Astrocyte (in vitro differentiated cells and primary cell): ENCODE measurements around the gene RANGRF. TPM values are rescaled to one million over a fixed set of nuclear protein-coding genes. Genes with fewer than 3 reads are reported as not detected.

Source experiments
- DNase-seq: peaks from one replicate; pipeline ENCODE4 v3.0.0-alpha.2; 2010; ENCODE audit warnings: low read depth
- FAIRE-seq: peaks from 2 replicates; lab custom pipeline; 2011; peaks lifted over from hg19 to GRCh38; lab: Jason Lieb, UNC
- H2AFZ ChIP-seq: 2 replicates; pipeline ENCODE4 v1.6.0; 2012; ENCODE audit warnings: low read depth, low read length, inconsistent platforms
- H3K27ac ChIP-seq: 2 replicates; pipeline ENCODE4 v1.5.1; 2011; ENCODE audit warnings: low read depth, low read length, inconsistent platforms
- H3K27me3 ChIP-seq: 2 replicates; pipeline ENCODE4 v1.6.0; 2011; ENCODE audit warnings: low read length, inconsistent platforms; ENCODE audit not compliant: insufficient read depth
- H3K36me3 ChIP-seq: 2 replicates; pipeline ENCODE4 v1.5.1; 2011; ENCODE audit warnings: low read length, inconsistent platforms; ENCODE audit not compliant: insufficient read depth
- H3K4me1 ChIP-seq: 2 replicates; pipeline ENCODE4 v1.5.1; 2011; ENCODE audit warnings: low read length, inconsistent platforms; ENCODE audit not compliant: insufficient read depth
- H3K4me2 ChIP-seq: 2 replicates; pipeline ENCODE4 v1.6.0; 2012; ENCODE audit warnings: low read length, inconsistent platforms
- H3K4me3 ChIP-seq: 2 replicates; pipeline ENCODE4 v1.5.1; 2011; ENCODE audit warnings: low read depth, mild to moderate bottlenecking, low read length, inconsistent platforms; ENCODE audit not compliant: insufficient read depth
- H3K79me2 ChIP-seq: 2 replicates; pipeline ENCODE4 v1.6.0; 2012; ENCODE audit warnings: mild to moderate bottlenecking, low read length, inconsistent platforms; ENCODE audit not compliant: insufficient read depth
- H3K9ac ChIP-seq: 2 replicates; pipeline ENCODE4 v1.6.0; 2012; ENCODE audit warnings: mild to moderate bottlenecking, low read length, inconsistent platforms
- H3K9me3 ChIP-seq: 2 replicates; pipeline ENCODE4 v1.5.1; 2012; ENCODE audit warnings: low read depth, mild to moderate bottlenecking, low read length, inconsistent platforms; ENCODE audit not compliant: insufficient read depth
- H4K20me1 ChIP-seq: 2 replicates; pipeline ENCODE4 v1.6.0; 2012; ENCODE audit warnings: low read length, inconsistent platforms; ENCODE audit not compliant: insufficient read depth
- H3K27ac Mint-ChIP-seq: one replicate; pipeline ENCODE4 v1.8.0; 2021; ENCODE audit warnings: mild to moderate bottlenecking, mixed read lengths; ENCODE audit not compliant: unreplicated experiment
- H3K27me3 Mint-ChIP-seq: one replicate; pipeline ENCODE4 v1.8.0; 2021; ENCODE audit warnings: low read depth, mixed read lengths; ENCODE audit not compliant: unreplicated experiment
- H3K36me3 Mint-ChIP-seq: one replicate; pipeline ENCODE4 v1.8.0; 2021; ENCODE audit warnings: low read depth, mixed read lengths; ENCODE audit not compliant: unreplicated experiment
- H3K4me1 Mint-ChIP-seq: one replicate; pipeline ENCODE4 v1.8.0; 2021; ENCODE audit warnings: low read depth, mixed read lengths; ENCODE audit not compliant: unreplicated experiment
- H3K4me3 Mint-ChIP-seq: one replicate; pipeline ENCODE4 v1.8.0; 2021; ENCODE audit warnings: mild to moderate bottlenecking, moderate library complexity, mixed read lengths; ENCODE audit not compliant: unreplicated experiment
- H3K9me3 Mint-ChIP-seq: one replicate; pipeline ENCODE4 v1.8.0; 2021; ENCODE audit warnings: mild to moderate bottlenecking, mixed read lengths; ENCODE audit not compliant: unreplicated experiment
- CTCF ChIP-seq: IDR thresholded peaks from 2 replicates; pipeline ENCODE4 v1.5.1; 2011; ENCODE audit warnings: low read depth, mild to moderate bottlenecking, inconsistent platforms, low read length, moderate library complexity; ENCODE audit not compliant: insufficient read depth
- EZH2 ChIP-seq: IDR thresholded peaks from 2 replicates; pipeline ENCODE4 v1.6.1; 2012; ENCODE audit warnings: mild to moderate bottlenecking, low read length, inconsistent platforms; ENCODE audit not compliant: insufficient read depth
- total RNA-seq: library from RNA; stranded (reverse); gene quantifications from 2 replicates; pipeline ENCODE4 v1.2.1, GENCODE V29; 2021

The RANGRF gene
- total RNA-seq, 1 donor from 2014 or later = 16.1 TPM

- H3K27me3 ChIP-seq = no peaks in the 10 kb centered on the region
- no peaks in the 10 kb centered on the region for H3K27me3 Mint-ChIP-seq
- H3K79me2 ChIP-seq = no peaks in the 10 kb centered on the region
- no peak overlapping the region for H3K27ac Mint-ChIP-seq
- TF ChIP-seq EZH2 (no peak), CTCF (no peak)
- no peak overlapping the region for H3K27ac ChIP-seq
- no peaks in the 10 kb centered on the region for H3K9me3 Mint-ChIP-seq
- H3K36me3 Mint-ChIP-seq = no peaks in the 10 kb centered on the region
- no peak overlapping the region for H3K4me3 Mint-ChIP-seq
- H4K20me1 ChIP-seq = no peaks in the 10 kb centered on the region
- H3K4me3 ChIP-seq = no peak overlapping the region
- no peak overlapping the region for H2AFZ ChIP-seq
- FAIRE-seq (no peak), DNase-seq (no peak)
- H3K4me2 ChIP-seq = no peak overlapping the region
- no peaks in the 10 kb centered on the region for H3K4me1 Mint-ChIP-seq
- H3K36me3 ChIP-seq = no peaks in the 10 kb centered on the region
- no peak overlapping the region for H3K9ac ChIP-seq
- peaks cover 4% of the 10 kb centered on the region for H3K4me1 ChIP-seq
- H3K9me3 ChIP-seq = no peaks in the 10 kb centered on the region
Measured at GRCh38 chr17:8282345-8282744, 6.1 kb upstream of the RANGRF start.

DNA sequence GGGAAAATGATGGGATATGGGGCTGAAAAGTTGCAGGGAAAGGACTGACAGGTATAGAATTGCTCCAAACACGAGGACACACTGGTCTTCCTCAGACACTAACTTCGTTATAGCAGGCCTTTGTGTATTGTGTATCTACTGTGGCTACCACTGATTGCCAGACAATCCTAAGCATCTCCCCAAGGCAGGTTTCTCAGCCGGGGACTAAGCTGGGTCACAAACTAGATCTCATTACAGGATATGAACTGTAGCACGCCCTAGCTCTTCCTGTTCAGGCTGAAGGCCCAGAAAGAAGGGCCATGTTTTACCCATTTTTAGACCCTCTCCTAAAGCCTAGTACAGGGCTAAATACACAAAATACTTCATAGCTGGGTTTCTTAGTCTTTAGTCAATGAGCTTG is 5.1 kb upstream of the RANGRF start:
- H2AFZ ChIP-seq = no peak overlapping the region
- H3K4me2 ChIP-seq = no peak overlapping the region
- H3K4me3 ChIP-seq = no peak overlapping the region
- no peak overlapping the region for H3K9ac ChIP-seq
- H3K27ac Mint-ChIP-seq = no peak overlapping the region
- H3K27me3 ChIP-seq = no peaks in the 10 kb centered on the region
- no peaks in the 10 kb centered on the region for H3K27me3 Mint-ChIP-seq
- no peak overlapping the region for H3K27ac ChIP-seq
- H3K36me3 Mint-ChIP-seq = no peaks in the 10 kb centered on the region
- no peak overlapping the region for H3K4me3 Mint-ChIP-seq
- TF ChIP-seq CTCF (no peak), EZH2 (no peak)
- no peaks in the 10 kb centered on the region for H3K4me1 Mint-ChIP-seq
- H4K20me1 ChIP-seq = no peaks in the 10 kb centered on the region
- no peaks in the 10 kb centered on the region for H3K36me3 ChIP-seq
- DNase-seq (no peak), FAIRE-seq (no peak)
- peaks cover 10% of the 10 kb centered on the region for H3K4me1 ChIP-seq
- H3K79me2 ChIP-seq = no peaks in the 10 kb centered on the region
- H3K9me3 Mint-ChIP-seq = no peaks in the 10 kb centered on the region
- no peaks in the 10 kb centered on the region for H3K9me3 ChIP-seq

- Histone ChIP-seq H2AFZ (no peak overlapping the region), H3K4me2 (no peak overlapping the region), H3K36me3 (no peaks in the 10 kb centered on the region), H3K9ac (no peak overlapping the region), H3K27me3 (no peaks in the 10 kb centered on the region), H3K79me2 (peaks cover 2% of the 10 kb centered on the region), H3K27ac (no peak overlapping the region), H3K4me1 (peaks cover 11% of the 10 kb centered on the region), H3K9me3 (no peaks in the 10 kb centered on the region), H4K20me1 (no peaks in the 10 kb centered on the region), H3K4me3 (no peak overlapping the region)
- TF ChIP-seq CTCF = no peak
- no peak for TF ChIP-seq EZH2
- Mint-ChIP-seq H3K4me1 (no peaks in the 10 kb centered on the region), H3K36me3 (no peaks in the 10 kb centered on the region), H3K27me3 (no peaks in the 10 kb centered on the region), H3K27ac (no peak overlapping the region), H3K9me3 (no peaks in the 10 kb centered on the region), H3K4me3 (no peak overlapping the region)
- FAIRE-seq (no peak), DNase-seq (no peak)
Measured at GRCh38 chr17:8284126-8284525, 4.3 kb upstream of the RANGRF start.
